HG03108 (cell line): Measurements from ENCODE around the gene RASGEF1B.

ENCODE experiments used
- ATAC-seq: cut with Tn5 transposase; IDR thresholded peaks from one replicate; pipeline ENCODE4 v1.9.1; 2021; ENCODE audit warnings: moderate library complexity; ENCODE audit not compliant: unreplicated experiment

The RASGEF1B gene

GRCh38 chr4:81466841-81467671 is 4.7 kb downstream of the RASGEF1B start:
- ATAC-seq, result no peak

- ATAC-seq, result no peak
Measured at GRCh38 chr4:81465406-81466340, 6.0 kb downstream of the RASGEF1B start.

- ATAC-seq, result no peak
Measured at GRCh38 chr4:81460834-81461233, 10.9 kb downstream of the RASGEF1B start.

- ATAC-seq, result no peak
Measured at GRCh38 chr4:81460191-81460701, 11.5 kb downstream of the RASGEF1B start.

- ATAC-seq, result no peak
Measured at GRCh38 chr4:81459228-81459627, 12.5 kb downstream of the RASGEF1B start.

GRCh38 chr4:81457921-81458520 is 13.7 kb downstream of the RASGEF1B start:
- no peak for ATAC-seq

GRCh38 chr4:81457345-81457744 is 14.4 kb downstream of the RASGEF1B start:
- ATAC-seq, result no peak

- no peak for ATAC-seq
Measured at GRCh38 chr4:81455897-81456296, 15.8 kb downstream of the RASGEF1B start.

GRCh38 chr4:81454948-81455347 is 16.8 kb downstream of the RASGEF1B start:
- ATAC-seq, result no peak

- ATAC-seq, result no peak
Measured at GRCh38 chr4:81454499-81454898, 17.2 kb downstream of the RASGEF1B start.

- ATAC-seq, result no peak
Measured at GRCh38 chr4:81453024-81453423, 18.7 kb downstream of the RASGEF1B start.

GRCh38 chr4:81452452-81453006 is 19.2 kb downstream of the RASGEF1B start:
- ATAC-seq, result no peak

- no peak for ATAC-seq
Measured at GRCh38 chr4:81449015-81449414, 22.7 kb downstream of the RASGEF1B start.

- ATAC-seq, result no peak
Measured at GRCh38 chr4:81447566-81448229, 24.0 kb downstream of the RASGEF1B start.

GRCh38 chr4:81446634-81447033 is 25.1 kb downstream of the RASGEF1B start:
- ATAC-seq, result no peak

GRCh38 chr4:81445196-81445595 is 26.5 kb downstream of the RASGEF1B start:
- ATAC-seq, result no peak

- no peak for ATAC-seq
Measured at GRCh38 chr4:81442484-81443085, 29.1 kb downstream of the RASGEF1B start.

- ATAC-seq, result no peak
Measured at GRCh38 chr4:81440949-81441348, 30.8 kb downstream of the RASGEF1B start.

GRCh38 chr4:81436941-81437574 is 34.6 kb downstream of the RASGEF1B start:
- no peak for ATAC-seq
